ENCODE data around the gene MRPS16.

The MRPS16 gene

GRCh38 chr10:73220989-73221388, 31.5 kb downstream of the MRPS16 start:
- H3K27ac ChIP-seq (replicated peaks), result no peak overlapping the region
- DNase-seq (ENCODE audit: low read depth in 1 of 2, low spot score in 1 of 2), result no peak
- TF ChIP-seq, protein P1, sequence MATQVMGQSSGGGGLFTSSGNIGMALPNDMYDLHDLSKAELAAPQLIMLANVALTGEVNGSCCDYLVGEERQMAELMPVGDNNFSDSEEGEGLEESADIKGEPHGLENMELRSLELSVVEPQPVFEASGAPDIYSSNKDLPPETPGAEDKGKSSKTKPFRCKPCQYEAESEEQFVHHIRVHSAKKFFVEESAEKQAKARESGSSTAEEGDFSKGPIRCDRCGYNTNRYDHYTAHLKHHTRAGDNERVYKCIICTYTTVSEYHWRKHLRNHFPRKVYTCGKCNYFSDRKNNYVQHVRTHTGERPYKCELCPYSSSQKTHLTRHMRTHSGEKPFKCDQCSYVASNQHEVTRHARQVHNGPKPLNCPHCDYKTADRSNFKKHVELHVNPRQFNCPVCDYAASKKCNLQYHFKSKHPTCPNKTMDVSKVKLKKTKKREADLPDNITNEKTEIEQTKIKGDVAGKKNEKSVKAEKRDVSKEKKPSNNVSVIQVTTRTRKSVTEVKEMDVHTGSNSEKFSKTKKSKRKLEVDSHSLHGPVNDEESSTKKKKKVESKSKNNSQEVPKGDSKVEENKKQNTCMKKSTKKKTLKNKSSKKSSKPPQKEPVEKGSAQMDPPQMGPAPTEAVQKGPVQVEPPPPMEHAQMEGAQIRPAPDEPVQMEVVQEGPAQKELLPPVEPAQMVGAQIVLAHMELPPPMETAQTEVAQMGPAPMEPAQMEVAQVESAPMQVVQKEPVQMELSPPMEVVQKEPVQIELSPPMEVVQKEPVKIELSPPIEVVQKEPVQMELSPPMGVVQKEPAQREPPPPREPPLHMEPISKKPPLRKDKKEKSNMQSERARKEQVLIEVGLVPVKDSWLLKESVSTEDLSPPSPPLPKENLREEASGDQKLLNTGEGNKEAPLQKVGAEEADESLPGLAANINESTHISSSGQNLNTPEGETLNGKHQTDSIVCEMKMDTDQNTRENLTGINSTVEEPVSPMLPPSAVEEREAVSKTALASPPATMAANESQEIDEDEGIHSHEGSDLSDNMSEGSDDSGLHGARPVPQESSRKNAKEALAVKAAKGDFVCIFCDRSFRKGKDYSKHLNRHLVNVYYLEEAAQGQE (IDR thresholded peaks at IDR 0.05; ENCODE audit: insufficient replicate concordance, low read depth), result no peak
- TF ChIP-seq SPI1 (IDR thresholded peaks at IDR 0.05; ENCODE audit: borderline replicate concordance, low read depth), result no peak
- TF ChIP-seq CTCF (IDR thresholded peaks at IDR 0.05; ENCODE audit: insufficient read depth, low read length), result no peak
- no peak for TF ChIP-seq POLR2AphosphoS5 (IDR thresholded peaks at IDR 0.05; ENCODE audit: low read depth)
- TF ChIP-seq GABPA (IDR thresholded peaks at IDR 0.05; ENCODE audit: low read depth), result no peak
- no peak overlapping the region for H3K4me3 ChIP-seq (replicated peaks; ENCODE audit: insufficient read depth, low read length)
- H3K27me3 ChIP-seq (ENCODE audit: insufficient read depth, poor library complexity, severe bottlenecking), result no peaks in the 10 kb centered on the region

GRCh38 chr10:73219384-73219783, 33.1 kb downstream of the MRPS16 start:
- no peak for DNase-seq (ENCODE audit: low read depth in 1 of 2, low spot score in 1 of 2)
- Histone ChIP-seq H3K27ac (replicated peaks) (no peak overlapping the region), H3K4me3 (replicated peaks; ENCODE audit: insufficient read depth, low read length) (no peak overlapping the region), H3K27me3 (ENCODE audit: insufficient read depth, poor library complexity, severe bottlenecking) (no peaks in the 10 kb centered on the region)
- TF ChIP-seq, protein P1 (IDR thresholded peaks at IDR 0.05; ENCODE audit: insufficient replicate concordance, low read depth), result no peak
- TF ChIP-seq SPI1 (IDR thresholded peaks at IDR 0.05; ENCODE audit: borderline replicate concordance, low read depth) (no peak), CTCF (IDR thresholded peaks at IDR 0.05; ENCODE audit: insufficient read depth, low read length) (no peak), POLR2AphosphoS5 (IDR thresholded peaks at IDR 0.05; ENCODE audit: low read depth) (no peak), GABPA (IDR thresholded peaks at IDR 0.05; ENCODE audit: low read depth) (no peak)

DNA sequence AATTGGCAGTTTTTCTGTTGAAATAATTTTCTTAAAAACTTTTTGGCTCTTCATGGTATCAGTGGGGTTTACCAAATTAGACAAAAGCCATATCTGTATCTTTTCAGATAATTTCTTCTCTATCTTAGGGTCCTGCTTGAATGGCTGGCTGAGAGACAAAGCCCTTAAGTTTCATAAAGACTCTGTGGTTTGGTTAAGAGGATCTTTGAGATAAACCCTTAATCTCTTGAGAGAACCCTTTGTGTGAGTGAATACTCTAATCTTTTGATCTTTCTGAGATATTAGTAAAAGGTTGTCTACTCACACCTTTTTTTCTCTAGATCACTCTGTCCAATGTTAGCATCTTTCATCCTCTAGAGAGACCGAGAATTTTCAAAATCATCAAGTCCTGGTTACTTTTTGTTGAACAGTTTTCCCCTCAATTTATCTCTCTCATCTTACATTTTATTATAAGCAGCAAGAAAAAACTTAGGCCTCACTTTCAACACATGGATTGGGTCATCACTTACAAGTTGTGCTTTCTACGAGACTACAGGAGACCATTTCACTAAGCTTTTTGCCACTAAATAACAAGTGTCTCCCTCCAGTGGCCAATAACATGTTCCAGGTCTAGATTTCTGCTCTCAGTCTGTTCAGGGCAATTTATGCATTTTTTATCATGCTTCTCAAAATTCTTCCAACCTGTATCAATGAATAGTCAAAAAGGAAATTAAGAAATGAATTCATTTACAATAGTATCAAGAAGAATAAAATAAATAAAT, 33.8 kb downstream of the MRPS16 start:
- TF ChIP-seq GABPA (IDR thresholded peaks at IDR 0.05; ENCODE audit: low read depth) (no peak), CTCF (IDR thresholded peaks at IDR 0.05; ENCODE audit: insufficient read depth, low read length) (peak; percentile 26)
- DNase-seq (ENCODE audit: low read depth in 1 of 2, low spot score in 1 of 2), result peak; percentile 20 to 28
- no peak overlapping the region for H3K27ac ChIP-seq (replicated peaks)
- H3K4me3 ChIP-seq (replicated peaks; ENCODE audit: insufficient read depth, low read length), result no peak overlapping the region
- no peaks in the 10 kb centered on the region for H3K27me3 ChIP-seq (ENCODE audit: insufficient read depth, poor library complexity, severe bottlenecking)

DNA sequence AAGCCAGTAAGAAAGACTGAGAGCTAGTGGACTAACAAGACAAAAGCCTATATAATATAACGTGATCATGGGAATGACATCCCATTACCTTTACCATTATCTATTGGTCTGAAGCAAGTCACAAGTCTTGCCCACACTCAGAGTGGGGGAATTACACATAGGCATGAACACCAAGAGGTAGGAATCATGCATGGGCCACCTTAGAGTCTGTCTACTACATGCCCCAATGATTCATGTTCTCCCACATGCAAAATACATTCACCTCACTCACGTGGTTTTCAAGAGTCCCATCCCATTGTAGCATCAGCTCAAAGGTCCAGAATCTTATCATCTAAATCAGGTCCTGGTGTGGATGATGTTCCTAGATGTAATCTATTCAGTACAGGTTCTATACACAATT, 34.8 kb downstream of the MRPS16 start:
- H3K27ac ChIP-seq (replicated peaks), result no peak overlapping the region
- no peak for DNase-seq (ENCODE audit: low read depth in 1 of 2, low spot score in 1 of 2)
- H3K27me3 ChIP-seq (ENCODE audit: insufficient read depth, poor library complexity, severe bottlenecking), result no peaks in the 10 kb centered on the region
- no peak overlapping the region for H3K4me3 ChIP-seq (replicated peaks; ENCODE audit: insufficient read depth, low read length)
- TF ChIP-seq SPI1 (IDR thresholded peaks at IDR 0.05; ENCODE audit: borderline replicate concordance, low read depth) (no peak), GABPA (IDR thresholded peaks at IDR 0.05; ENCODE audit: low read depth) (no peak), CTCF (IDR thresholded peaks at IDR 0.05; ENCODE audit: insufficient read depth, low read length) (no peak), POLR2AphosphoS5 (IDR thresholded peaks at IDR 0.05; ENCODE audit: low read depth) (no peak)
- TF ChIP-seq, protein P1 (IDR thresholded peaks at IDR 0.05; ENCODE audit: insufficient replicate concordance, low read depth), result no peak

Measured in HL-60 (cell line).